Measurements from ENCODE around the gene ITPR3. TPM values are rescaled to one million over a fixed set of nuclear protein-coding genes. Genes with fewer than 3 reads are reported as not detected.
A peak's percentile ranks its signal among the peaks of the same experiment; 100 is the strongest.

The ITPR3 gene
- polyA plus RNA-seq, 1 donor (not counting 4 experiments of a cell fraction or from before 2014, with no cell fraction given): 43.3 TPM

DNA sequence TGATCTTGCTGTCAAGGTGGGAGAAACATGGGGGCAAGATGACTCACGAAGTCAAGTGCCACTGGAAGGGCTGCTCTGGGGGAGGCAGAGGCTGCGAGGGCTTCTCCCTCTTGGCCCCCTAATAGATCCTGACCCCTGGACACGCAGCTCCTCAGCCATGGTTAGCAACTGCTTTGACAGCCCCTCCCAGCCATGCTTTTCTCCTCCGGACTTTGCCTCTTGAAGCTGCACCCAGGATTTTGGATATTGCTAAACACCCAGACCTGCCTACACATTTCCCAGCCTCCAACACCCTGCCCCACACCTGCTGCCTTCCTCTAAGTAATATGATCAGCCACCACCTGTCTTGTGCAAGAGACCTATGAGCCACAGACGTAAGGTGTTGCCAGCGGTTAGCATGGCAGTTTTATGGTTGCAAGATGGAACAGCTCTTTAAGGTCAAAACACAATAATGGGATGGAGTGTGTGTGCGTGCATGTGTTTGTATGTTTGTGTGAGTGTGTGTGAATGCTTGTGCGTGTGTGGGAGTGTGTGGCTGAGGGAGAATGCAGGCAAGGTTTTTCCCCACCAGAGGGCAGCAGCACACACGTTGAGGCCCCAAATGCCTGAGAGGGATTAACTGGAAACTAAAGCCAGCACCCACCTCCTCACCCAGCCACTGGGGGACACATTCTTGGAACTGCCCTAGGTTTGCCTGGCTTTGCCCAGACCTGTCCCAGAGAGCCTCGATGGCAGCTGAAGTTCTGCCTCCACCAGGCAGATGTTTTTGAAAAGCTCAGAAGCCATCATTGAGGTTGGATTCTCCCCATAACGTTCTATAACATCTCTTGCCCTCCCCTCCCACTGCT, 123.1 kb downstream of the ITPR3 start:
- Histone ChIP-seq H3K79me2 (ENCODE audit: control insufficient read depth, insufficient read depth, low read length) (no peaks in the 10 kb centered on the region), H3K9me1 (ENCODE audit: control insufficient read depth, extremely low read depth, insufficient read depth, low read length) (peaks cover 2% of the 10 kb centered on the region), H4K20me1 (ENCODE audit: control insufficient read depth, extremely low read depth, insufficient read depth, low read length) (no peaks in the 10 kb centered on the region), H3K27ac (ENCODE audit: control insufficient read depth, insufficient read depth, low read length) (no peak overlapping the region), H3K9ac (ENCODE audit: control insufficient read depth, extremely low read depth, insufficient read depth, low read length) (peak overlapping the region; percentile 6), H3K4me2 (ENCODE audit: control insufficient read depth, extremely low read depth, insufficient read depth, low read depth, low read length) (peak overlapping the region; percentile 50), H3K4me1 (ENCODE audit: control insufficient read depth, extremely low read depth, insufficient read depth, low read length) (peaks cover 16% of the 10 kb centered on the region), H3K9me3 (ENCODE audit: control insufficient read depth, low read depth, low read length) (no peaks in the 10 kb centered on the region), H3K36me3 (ENCODE audit: control insufficient read depth in 2 of 2, extremely low read depth in 1 of 2, insufficient read depth in 2 of 2, low read length in 2 of 2) (no peaks in the 10 kb centered on the region), H3K27me3 (ENCODE audit: control insufficient read depth, extremely low read depth, insufficient read depth, low read length) (peaks cover 5% of the 10 kb centered on the region), H3K4me3 (ENCODE audit: control insufficient read depth in 2 of 3, extremely low read depth in 1 of 3, insufficient read depth in 2 of 3, low read depth in 1 of 3, low read length in 3 of 3) (no peak overlapping the region), H2AFZ (ENCODE audit: control insufficient read depth, low read length) (peak overlapping the region; percentile 46)
- peak in 2 of 3 experiments; percentile 94 to 99 for TF ChIP-seq CTCF (optimal IDR thresholded peaks at IDR 0.05 in 1 of 3, IDR thresholded peaks at IDR 0.05 in 1 of 3, conservative IDR thresholded peaks at IDR 0.05 in 1 of 3; ENCODE audit: extremely low read depth in 1 of 3, insufficient read depth in 2 of 3, low read length in 3 of 3)
- TF ChIP-seq EZH2 (IDR thresholded peaks at IDR 0.05; ENCODE audit: low read length): no peak
- dilution Hi-C loops (cut with MboI; ENCODE audit: extremely low pct_ligation_motif_present, low sequenced_read_pairs): no loop called here
- peak; percentile 65 for DNase-seq (ENCODE audit: low read depth, low spot score)
- peak; percentile 90 for FAIRE-seq

DNA sequence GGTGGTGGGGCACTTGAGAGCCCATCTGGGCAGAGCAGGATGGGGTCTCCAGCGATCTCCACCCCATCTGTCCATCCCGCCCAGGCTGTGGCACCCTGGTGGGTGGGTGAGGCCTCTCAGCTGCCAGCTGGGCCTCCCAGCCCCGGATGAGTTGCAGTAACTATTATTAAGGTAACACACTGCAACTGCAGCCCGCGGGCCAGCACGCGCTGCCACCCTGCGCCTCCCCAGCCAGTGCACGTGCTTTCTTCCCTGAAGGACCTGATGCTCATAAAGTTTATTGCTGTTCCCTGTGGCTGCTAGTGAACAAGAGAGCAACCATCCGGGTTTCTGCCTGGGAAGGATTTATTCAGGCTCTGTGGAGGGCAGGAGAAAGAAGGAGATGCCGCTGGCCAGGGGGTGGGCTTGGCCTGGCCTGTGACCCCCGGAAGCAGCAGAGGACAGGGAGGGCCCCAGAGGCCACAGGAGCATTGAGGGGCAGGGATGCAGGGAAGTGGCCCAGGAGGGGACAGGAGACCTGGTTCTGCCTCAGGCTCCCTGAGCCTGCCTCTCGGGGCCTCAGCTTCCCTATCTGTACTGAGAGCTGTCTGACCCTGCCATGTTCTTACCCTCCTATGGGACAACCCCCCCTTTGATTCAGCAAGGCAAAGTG, 123.9 kb downstream of the ITPR3 start:
- Histone ChIP-seq H3K4me3 (ENCODE audit: control insufficient read depth in 2 of 3, extremely low read depth in 1 of 3, insufficient read depth in 2 of 3, low read depth in 1 of 3, low read length in 3 of 3) (no peak overlapping the region), H3K9me3 (ENCODE audit: control insufficient read depth, low read depth, low read length) (no peaks in the 10 kb centered on the region), H3K9me1 (ENCODE audit: control insufficient read depth, extremely low read depth, insufficient read depth, low read length) (peaks cover 2% of the 10 kb centered on the region), H4K20me1 (ENCODE audit: control insufficient read depth, extremely low read depth, insufficient read depth, low read length) (no peaks in the 10 kb centered on the region), H3K36me3 (ENCODE audit: control insufficient read depth in 2 of 2, extremely low read depth in 1 of 2, insufficient read depth in 2 of 2, low read length in 2 of 2) (no peaks in the 10 kb centered on the region), H3K79me2 (ENCODE audit: control insufficient read depth, insufficient read depth, low read length) (no peaks in the 10 kb centered on the region), H3K9ac (ENCODE audit: control insufficient read depth, extremely low read depth, insufficient read depth, low read length) (peak overlapping the region; percentile 28), H3K4me1 (ENCODE audit: control insufficient read depth, extremely low read depth, insufficient read depth, low read length) (peaks cover 16% of the 10 kb centered on the region), H2AFZ (ENCODE audit: control insufficient read depth, low read length) (peak overlapping the region; percentile 28), H3K4me2 (ENCODE audit: control insufficient read depth, extremely low read depth, insufficient read depth, low read depth, low read length) (peak overlapping the region; percentile 42), H3K27ac (ENCODE audit: control insufficient read depth, insufficient read depth, low read length) (no peak overlapping the region), H3K27me3 (ENCODE audit: control insufficient read depth, extremely low read depth, insufficient read depth, low read length) (peaks cover 5% of the 10 kb centered on the region)
- dilution Hi-C loops (cut with MboI; ENCODE audit: extremely low pct_ligation_motif_present, low sequenced_read_pairs): no loop called here
- FAIRE-seq: no peak
- DNase-seq (ENCODE audit: low read depth, low spot score): no peak
- TF ChIP-seq EZH2 (IDR thresholded peaks at IDR 0.05; ENCODE audit: low read length) (no peak), CTCF (optimal IDR thresholded peaks at IDR 0.05 in 1 of 3, IDR thresholded peaks at IDR 0.05 in 1 of 3, conservative IDR thresholded peaks at IDR 0.05 in 1 of 3; ENCODE audit: extremely low read depth in 1 of 3, insufficient read depth in 2 of 3, low read length in 3 of 3) (no peak)

All from keratinocyte (primary cell).